ENCODE results near the gene ERMARD.

ERMARD gene

DNA sequence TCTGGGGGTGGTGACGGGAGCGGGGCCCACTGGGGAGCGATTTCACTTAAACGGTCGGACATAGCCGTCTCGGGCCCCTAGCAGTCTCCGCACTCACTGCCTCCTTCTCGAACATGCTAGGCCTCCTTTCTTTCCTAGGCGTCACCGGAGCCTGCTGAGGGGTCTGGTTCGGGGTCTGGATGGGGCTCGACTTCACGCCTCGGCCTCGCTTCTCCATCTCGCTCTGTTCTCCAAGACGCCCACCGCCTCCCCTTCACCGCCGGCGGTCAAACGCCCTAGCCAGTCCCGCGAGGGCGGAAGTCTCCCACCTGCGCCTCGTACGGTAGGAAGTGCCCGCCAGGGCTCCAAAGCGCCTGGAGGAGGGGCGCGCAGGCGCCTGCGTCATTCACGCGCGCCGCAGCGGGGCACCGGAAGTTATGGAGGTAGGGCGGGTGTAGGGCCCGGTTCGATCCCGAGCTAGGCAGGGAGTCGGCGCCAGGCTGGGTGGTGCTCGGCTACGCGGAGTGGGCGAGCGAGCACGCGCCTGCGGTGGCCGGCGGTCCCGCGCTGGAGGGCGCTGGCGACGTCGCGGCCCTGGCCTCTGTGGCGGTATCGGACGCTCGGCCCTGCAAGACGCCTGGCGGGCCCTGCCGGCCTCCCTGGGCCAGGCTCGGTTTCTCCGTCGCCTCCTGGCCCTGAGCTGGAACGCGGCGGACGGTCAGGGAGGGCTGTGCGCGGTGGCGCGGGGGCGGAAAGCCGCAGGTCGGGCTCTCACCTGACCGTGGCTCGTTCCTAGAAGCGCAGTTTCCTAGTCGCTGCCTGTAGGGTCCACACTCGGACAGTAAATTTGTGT lies at the start of gene ERMARD, which contains the start of gene DYNLT2:
ERMARD (plus strand) TSS at position 381 of the 832 bp plus-strand sequence; CDS start at position 417, 36 bp downstream.
DYNLT2 (minus strand) TSS at position 331 of the 832 bp plus-strand sequence; CDS start at position 217, 114 bp downstream.
- DNase-seq: peak; percentile 85 to 90

DNA sequence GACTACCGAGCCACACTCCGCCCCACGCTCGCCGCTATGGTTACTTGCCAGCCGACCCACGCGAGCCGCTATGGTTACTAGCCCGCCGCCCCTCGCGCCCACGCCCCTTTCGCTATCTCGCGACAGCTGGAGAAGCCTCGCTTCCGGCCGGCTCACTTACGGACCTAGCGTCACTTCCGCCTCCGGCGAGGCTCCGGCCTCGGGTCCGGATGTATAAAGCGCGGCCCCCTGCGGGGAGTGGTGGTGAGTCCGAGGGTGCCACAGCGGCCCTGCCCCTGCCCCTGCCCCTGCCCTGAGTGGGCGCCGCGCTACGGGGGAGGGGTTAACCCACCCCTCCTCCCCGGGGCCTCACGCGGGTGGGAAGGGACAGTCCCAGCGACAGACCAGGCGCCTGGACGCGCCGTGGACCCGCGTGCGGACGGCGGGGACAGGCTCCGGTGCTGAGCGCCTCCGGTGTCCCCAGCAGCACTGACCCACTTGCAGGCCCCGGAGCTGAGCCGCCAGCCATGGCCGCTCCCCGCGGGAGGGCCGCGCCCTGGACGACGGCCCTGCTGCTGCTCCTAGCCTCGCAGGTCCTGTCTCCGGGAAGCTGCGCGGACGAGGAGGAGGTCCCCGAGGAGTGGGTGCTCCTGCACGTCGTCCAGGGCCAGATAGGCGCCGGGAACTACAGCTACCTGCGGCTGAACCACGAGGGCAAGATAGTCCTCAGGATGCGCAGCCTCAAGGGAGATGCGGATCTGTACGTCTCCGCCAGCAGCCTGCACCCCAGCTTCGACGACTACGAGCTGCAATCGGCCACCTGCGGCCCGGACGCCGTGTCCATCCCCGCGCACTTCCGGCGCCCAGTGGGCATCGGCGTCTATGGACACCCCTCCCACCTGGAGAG lies 49.2 kb upstream of the ERMARD start, which contains the start of the genes C6orf120 and WDR27:
C6orf120 (plus strand) TSS at position 173 of the 886 bp plus-strand sequence; CDS start at position 507, 334 bp downstream.
WDR27 (minus strand) TSS at position 76 of the 886 bp plus-strand sequence. CDS start 13,024 bp downstream, outside the sequence.
- peak; percentile 97 to 98 for DNase-seq

DNA sequence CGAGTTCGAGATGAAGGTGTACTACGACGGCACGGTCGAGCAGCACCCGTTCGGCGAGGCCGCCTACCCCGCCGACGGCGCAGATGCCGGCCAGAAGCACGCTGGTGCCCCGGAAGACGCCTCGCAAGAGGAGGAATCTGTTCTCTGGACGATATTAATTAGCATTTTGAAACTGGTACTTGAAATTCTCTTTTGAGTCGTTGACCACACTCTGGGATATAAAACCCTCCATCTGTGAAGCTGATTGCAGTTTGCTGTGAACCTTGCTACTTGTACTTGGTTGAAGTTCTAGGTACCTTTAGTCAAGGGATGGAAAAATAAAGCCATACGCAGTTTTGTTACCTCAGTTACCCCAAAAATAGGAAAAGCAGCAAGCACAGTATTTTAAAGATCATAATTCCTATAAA lies 48.6 kb upstream of the ERMARD start:
- no peak for DNase-seq

DNA sequence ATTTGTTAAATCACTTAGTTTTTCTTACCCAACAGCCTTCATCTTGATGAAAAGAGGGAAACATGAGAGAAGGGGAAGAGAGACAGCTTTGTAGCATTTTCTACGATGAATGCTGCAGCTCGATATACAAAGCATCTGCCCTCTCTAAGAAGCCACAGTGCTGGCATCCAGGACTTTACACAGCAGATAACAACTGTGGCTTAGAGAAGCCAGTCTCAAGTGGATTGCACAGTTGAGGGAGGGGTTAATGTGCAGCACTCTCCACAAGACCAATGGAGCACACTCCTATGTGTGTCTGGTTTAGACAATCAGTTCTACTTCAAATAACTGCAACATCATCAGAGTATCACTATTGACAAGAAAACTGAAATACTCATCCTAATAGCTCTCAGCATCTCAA lies 43.6 kb upstream of the ERMARD start:
- DNase-seq: no peak

DNA sequence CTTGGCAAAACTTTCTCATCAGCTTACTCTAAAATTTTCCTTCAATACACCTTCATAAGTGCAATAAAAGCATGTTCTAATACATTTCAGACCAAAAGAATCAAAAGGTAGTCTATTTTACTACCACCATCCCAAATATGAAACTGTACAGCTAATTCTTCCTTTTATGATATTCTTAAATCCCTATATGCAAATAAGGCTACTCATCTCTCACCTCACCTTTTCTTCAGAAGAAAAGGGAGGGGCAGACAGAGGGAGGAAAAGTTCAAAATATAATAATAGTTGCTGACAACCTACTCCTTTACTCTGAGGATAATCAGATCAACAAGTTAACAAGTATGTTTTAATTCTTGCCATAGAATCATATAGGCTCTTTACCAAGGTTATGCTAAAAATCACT lies 42.1 kb upstream of the ERMARD start:
- DNase-seq: no peak

DNA sequence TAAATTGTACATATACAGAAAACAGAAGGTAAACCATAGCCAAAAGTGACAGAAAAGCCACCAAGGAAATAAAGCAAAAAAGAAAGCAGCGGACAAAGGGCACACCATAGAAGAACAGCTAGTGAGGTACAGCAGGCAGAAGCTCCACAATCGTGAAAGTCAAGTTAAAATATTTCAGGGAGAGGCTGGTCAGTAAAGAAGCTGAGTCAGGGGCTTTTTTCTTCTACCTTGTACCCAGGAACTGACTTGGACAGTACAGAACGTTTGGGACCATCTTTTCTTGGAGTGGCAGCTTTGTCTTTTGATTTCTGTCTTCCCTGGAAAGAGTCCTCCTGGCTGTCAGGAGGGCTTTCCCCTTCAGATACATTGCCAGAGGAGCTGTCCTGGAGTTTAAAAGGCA lies 41.4 kb upstream of the ERMARD start:
- DNase-seq: no peak

DNA sequence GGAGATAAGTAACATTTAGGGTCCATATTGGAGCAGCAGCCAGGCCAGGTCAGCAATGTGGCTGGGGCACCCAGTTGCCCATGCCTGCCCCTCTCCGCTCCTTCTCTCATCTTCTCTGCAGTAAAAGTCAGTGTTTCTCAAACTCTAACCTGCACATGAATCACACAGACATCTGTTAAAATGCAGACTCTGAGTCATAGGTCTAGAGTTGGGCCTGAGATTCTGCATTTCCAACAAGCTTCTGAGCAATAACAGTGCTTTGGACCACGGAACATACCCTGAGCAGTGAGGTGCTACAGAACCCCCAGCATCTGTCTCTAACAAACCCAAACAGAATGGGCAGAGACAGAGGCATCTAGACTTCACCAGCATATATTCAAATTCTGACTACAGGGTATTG lies 37.2 kb upstream of the ERMARD start:
- DNase-seq: no peak

DNA sequence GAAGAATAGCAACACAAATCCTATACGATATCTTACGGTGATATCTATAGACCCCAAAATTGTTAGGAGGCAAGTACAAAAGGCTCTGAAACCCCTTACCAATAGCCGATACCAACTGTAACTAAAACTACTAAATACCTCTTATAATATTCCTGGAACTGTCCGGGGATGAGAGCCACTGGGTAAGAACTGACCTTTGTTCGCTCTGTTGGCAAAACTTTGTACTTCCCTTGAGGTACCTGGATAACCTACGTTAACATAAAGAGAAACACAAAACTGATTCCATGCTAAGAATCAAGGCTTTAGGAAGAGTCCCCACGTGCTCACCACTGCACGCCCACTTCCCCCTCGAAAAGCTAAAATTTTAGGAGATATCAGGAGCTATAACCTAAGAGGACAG lies 36.8 kb upstream of the ERMARD start:
- no peak for DNase-seq

DNA sequence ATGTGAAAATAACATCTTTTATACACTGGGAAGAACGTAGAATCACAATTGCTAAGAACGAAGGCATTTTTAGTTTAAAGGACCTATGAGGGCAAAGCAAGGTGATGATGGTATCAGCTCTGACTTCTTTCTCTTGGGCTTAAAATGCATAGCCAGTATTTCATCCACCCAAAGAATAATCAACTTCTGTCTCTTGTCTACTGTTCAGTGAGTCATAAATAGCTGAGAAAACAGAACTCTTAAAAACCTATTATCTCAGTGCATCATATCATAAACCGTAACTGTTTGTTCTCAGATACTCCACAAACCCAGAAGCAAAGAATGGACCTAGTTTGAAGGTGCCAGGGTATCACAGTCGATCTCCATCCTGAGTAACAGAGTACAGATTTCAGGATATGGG lies 32.3 kb upstream of the ERMARD start:
- DNase-seq: no peak

DNA sequence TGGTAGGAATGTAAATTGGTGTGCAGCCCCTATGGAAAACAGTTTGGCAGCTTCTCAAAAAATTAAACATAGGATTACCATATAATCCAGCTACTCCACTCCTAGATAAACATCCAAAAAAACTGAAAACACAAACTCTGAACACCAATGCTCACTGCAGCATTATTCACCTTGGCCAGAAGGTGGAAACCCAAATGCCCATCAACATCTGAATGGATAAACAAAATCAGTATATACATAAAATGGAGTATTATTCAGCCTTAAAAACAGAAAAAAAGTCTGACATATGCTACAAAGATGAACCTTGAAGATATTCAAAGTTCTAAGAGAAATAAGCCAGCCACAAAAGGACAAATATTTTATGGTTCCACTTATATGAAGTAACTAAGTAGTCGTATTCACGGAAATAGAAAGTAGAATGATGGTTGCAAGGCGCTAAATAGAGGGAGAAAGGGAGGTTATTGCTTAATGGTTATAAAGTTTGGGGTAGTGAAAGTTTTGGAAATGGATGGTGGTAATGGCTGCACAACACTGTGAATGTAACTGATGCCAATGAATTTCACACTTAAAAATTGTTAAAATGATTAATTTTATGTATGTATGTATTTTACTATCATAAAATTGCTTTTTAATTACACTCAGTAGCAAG lies 31.1 kb upstream of the ERMARD start:
- DNase-seq: no peak

DNA sequence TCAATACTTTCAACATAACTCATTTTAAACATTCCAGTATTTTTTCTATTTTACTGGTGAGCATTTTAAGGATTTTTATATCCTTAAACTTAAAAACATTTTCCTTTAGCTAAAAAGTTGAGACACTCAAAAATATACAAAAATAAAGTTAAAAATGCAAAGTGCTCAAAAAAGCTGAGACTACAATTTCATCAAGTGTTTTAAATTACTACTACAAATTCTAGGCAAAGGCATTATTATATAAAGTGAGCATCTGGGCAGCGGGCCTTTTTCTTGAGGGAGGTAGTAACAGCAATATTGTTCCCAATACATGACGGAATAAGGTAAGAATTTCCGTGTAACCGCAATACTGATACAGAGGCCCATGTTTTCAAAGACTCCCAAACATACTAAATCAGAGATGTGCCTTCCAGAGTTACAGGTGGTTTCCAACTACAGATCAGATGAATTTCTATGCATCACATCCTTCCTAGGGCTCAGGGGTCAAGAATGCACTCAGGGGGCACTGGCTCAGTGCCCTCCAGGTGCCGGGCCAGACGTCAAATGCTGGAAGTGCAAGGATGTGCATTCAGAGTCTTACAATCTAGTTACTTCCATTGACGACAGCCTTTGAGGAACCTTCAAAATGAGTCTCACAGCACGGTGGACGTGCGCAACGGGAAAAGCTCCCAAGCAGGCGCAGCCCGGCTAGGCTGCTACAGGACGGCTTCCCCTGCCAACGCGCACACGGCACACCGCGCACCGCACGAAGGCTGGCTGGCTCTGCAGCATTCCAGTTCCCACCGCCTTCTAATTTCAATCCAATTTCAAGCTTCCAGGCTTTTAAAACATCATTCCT lies 28.8 kb upstream of the ERMARD start:
- peak; percentile 50 to 60 for DNase-seq

DNA sequence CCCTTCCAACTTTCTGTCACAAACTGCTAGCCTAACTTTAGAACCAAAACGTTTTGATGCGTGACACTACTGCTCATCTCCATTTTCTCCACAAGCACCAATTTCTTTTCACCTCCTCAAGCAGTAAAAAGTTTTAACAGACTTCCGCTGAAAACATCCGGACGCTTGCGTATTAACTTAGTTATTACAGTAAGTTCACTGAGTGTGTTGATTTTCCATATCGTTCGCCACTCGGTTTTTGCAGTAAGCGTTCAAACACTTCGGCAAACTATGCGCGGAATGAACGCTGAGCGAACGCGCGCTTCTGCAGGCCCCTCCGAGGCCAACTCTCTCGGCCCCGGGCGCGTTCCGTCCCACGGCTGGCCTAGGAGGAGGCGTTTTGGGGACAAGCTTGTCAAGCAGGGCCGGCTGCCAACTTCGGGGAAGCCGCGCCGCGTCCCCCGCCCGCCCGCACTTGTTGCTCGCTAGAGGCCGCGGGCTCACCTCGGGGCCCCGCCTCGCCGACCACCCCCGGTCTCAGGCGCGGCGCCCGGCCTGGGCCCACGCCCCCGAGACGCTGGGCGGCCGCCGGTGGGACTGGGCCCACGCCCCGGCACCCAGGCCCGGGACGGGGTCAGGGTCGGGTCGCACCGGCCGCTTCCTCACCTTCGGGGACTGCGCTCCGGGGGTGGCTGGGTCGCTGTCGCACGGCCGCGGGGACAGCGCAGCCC lies 28.1 kb upstream of the ERMARD start:
- DNase-seq: peak; percentile 58 to 59

DNA sequence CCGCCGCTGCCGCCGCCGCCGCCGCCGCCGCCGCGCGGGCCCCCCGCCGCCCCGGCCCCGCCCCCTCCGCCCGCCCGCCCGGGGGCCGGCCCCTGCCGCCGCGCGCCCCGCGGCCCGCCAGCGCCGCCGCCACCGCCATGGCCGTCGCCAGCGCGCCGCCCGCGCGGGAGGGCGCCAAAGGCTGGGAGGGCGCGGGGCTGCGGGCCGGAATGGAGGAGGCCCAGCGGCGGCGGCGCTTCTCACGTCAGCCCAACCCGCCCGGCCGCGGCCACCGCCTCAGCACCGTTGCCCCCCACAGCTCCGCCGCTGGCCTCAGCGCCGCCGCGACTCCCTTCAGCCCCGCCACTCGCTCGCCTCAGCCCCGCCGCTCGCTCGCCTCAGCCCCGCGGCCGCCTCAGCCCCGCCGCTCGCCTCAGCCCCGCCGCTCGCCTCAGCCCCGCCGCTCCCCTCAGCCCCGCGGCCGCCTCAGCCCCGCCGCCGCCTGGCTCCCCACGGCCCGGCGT lies 27.4 kb upstream of the ERMARD start:
- no peak for DNase-seq

DNA sequence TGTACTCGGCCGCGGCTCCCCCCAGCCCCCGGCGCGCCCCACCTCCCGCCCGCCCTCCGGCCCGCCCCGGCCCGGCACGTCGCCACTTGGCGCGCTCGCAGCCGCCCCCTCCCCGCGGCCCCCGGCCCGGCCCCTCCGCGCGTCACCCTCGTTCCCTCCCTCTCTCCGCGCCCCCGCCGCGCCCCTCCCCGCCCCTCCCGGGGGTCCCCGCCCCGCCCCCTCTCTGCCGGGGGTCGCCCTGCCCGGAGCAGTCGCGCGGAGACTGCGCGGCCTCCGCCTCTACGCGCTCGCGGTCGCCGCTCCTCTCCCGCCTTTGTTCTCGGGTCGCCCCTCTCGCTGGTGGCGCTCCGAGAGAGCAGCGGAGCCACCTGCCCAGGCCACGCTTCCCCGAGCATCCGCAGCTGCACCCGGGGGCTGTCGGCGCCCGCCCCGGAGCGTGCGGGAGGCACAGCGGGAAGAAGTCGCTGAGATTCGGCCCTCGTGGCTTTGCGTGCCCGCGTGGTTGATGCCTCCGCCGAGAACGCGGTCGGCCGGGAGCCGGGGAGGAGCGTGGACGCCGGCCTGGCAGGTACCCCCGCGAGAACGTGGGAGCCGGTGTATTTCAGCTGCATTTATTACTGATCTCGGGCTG lies 26.8 kb upstream of the ERMARD start, which contains the start of gene PHF10:
PHF10 (minus strand) TSS at position 7 of the 631 bp plus-strand sequence. CDS start 569 bp downstream, outside the sequence.
- peak; percentile 13 to 57 for DNase-seq

DNA sequence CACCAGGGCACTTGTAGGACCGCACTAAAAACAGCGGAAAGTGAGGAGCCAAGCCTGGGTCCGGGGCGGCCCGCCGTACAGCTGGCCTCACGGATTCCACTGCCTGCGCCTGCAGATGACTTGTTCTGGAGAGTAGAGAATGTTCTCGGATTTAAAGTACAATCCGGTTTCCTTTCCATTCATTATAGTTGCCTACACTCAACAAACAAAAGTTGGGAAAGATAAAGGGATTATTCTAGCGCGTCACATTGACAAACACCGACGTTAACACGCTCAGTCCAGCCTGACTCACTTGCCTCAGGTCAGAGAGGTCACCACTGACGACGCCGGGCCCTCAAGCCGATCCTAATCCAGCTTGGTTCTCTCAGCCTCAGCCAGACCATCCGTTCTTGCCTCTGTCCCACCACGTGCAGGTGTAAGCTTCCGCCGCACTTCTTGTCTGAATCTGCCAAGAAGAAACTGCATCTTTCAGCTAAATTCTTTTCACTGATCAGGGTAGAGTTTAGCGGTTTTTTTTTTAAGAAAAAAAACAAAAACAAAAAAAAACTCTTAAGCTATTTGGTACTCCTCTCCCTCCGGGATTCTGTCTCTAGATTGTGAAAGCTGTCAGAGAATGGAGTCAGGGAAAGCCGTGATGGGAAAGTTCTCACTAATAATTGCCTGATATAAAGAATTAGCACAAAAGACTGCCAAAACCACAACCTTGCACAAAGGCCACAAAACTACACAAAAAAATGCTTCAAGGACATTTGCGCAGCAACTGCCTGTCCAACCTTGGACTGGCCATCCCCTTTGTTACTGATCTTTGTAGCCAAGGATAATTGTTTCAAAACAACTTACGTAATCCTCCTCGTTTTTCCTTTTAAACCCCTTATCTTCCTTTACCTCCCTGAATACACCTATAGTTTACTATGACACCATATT lies 26.0 kb upstream of the ERMARD start:
- peak; percentile 54 to 57 for DNase-seq

DNA sequence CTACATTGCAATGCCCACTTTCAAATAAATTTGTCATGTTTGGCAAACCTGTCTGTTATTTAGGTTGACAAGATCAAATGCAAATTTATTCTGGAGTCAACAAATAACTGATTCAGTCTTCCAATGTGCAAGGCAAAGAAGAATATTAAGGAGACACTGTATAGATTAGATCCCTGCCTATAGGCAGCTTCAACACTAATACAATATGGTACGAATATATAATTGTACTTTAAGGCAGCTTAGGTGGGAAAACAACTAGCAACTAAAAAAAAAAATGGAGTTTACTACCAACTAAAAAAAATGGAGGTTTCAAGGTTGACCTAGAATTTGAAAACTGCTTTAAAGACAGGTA lies 25.4 kb upstream of the ERMARD start:
- no peak for DNase-seq

DNA sequence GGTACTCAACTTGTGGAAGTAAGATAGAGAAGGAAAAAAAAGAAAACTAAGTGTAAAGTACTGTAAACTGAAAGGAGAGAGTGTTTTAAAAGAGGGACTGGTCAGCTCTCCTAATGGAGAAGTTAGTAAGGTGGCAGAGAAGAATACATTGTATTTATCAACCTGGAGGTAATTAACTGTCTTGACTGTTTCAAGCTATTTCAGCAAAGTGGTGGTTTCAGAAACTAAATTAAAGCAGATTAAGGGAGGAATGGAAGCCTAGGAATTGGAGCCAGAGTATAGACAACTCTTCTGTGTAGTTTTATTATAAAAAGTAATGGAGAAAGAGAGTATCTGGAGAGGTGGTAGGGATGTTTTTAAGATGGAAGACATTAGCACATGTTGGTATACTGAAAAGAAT lies 24.5 kb upstream of the ERMARD start:
- no peak for DNase-seq

DNA sequence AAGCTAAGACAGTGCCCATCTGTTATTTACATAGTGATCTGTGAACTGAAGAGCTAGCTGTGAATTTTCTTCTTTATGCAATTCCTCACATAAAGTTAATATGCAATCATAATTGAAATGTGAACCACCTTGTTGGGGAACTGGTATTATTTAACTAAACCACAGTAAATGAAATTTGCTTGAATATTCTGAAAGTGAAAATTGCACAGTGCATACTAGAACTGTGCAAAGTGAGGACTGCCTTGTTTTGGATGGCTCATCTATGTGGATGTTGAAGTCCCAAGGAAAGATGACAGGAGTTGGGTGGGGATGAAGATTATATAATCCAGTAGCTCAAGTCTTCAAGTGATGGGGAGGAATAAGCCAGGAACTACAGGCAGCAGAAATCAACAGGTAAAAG lies 21.5 kb upstream of the ERMARD start:
- DNase-seq: no peak
